HCT116 (cell line): ENCODE measurements around the gene IL20RB.

ENCODE experiments used
- CTCF ChIP-seq, 3 experiments: fragments of 200-600 bp in 1 of 3; sonication (generic) in 1 of 3; IDR thresholded peaks in 2 of 3; conservative IDR thresholded peaks in 1 of 3; 2 replicates each; pipeline ENCODE4 v1.5.1; 2012 to 2017; ENCODE audit warnings: low read depth in 2 of 3, low read length in 2 of 3, antibody characterized with exemption in 1 of 3, borderline replicate concordance in 1 of 3, control low read depth in 1 of 3, mild to moderate bottlenecking in 1 of 3, mixed read lengths in 1 of 3, mixed run types in 1 of 3, moderate library complexity in 1 of 3; ENCODE audit not compliant: insufficient read depth in 1 of 3
- EGR1 ChIP-seq: IDR thresholded peaks from 2 replicates; pipeline ENCODE4 v1.6.1; 2012; ENCODE audit warnings: low read depth
- EZH2 ChIP-seq: fragments of 200-600 bp; sonication (generic); IDR thresholded peaks from 2 replicates; pipeline ENCODE4 v1.6.1; 2017; ENCODE audit warnings: antibody characterized with exemption, mixed run types
- FOSL1 ChIP-seq: IDR thresholded peaks from 2 replicates; pipeline ENCODE4 v1.6.1; 2012; ENCODE audit warnings: low read depth
- MAX ChIP-seq: IDR thresholded peaks from 2 replicates; pipeline ENCODE4 v1.6.1; 2012
- POLR2A ChIP-seq: IDR thresholded peaks from 2 replicates; pipeline ENCODE4 v1.7.0; 2011; ENCODE audit warnings: borderline replicate concordance; ENCODE audit not compliant: insufficient read depth, insufficient read length; ENCODE audit errors: extremely low read depth
- YY1 ChIP-seq: IDR thresholded peaks from 2 replicates; pipeline ENCODE4 v1.6.1; 2011; ENCODE audit warnings: low read length, low read depth, moderate library complexity, mild to moderate bottlenecking; ENCODE audit not compliant: insufficient replicate concordance; ENCODE audit errors: extremely low read depth

GRCh38 chr3:137000039-137000438 lies 42.3 kb downstream of the IL20RB start:
- TF ChIP-seq CTCF (IDR thresholded peaks at IDR 0.05 in 2 of 3, conservative IDR thresholded peaks at IDR 0.05 in 1 of 3; ENCODE audit: borderline replicate concordance in 1 of 3, insufficient read depth in 1 of 3, low read depth in 2 of 3, low read length in 2 of 3) = no peak
- no peak for TF ChIP-seq EZH2
- no peak for TF ChIP-seq YY1
- no peak for TF ChIP-seq POLR2A
- TF ChIP-seq FOSL1 = no peak
- no peak for TF ChIP-seq MAX
- TF ChIP-seq EGR1 = no peak
